RWPE2 (cell line): Measurements from ENCODE around the gene POLD4.

ENCODE experiments used
- ATAC-seq: fragments of 200-7000 bp; cut with Tn5 transposase; 3 replicates; pipeline ENCODE4 v1.9.1; 2021; ENCODE audit warnings: low read depth
- DNase-seq: peaks from one replicate; pipeline ENCODE4 v3.0.0-alpha.2; 2020; ENCODE audit warnings: low spot score
- H3K27ac ChIP-seq: fragments of 450-650 bp; 2 replicates; pipeline ENCODE4 v1.5.1; 2017; ENCODE audit warnings: mild to moderate bottlenecking; ENCODE audit not compliant: poor library complexity, severe bottlenecking
- H3K27me3 ChIP-seq: fragments of 250-450 bp; sonication (Bioruptor Pico); 2 replicates; pipeline ENCODE4 v1.5.1; 2021; ENCODE audit warnings: mild to moderate bottlenecking, moderate library complexity; ENCODE audit not compliant: insufficient read depth, poor library complexity, severe bottlenecking
- H3K36me3 ChIP-seq: fragments of 250-450 bp; sonication (Bioruptor Pico); 2 replicates; pipeline ENCODE4 v1.5.1; 2020; ENCODE audit warnings: low read depth, mild to moderate bottlenecking, moderate library complexity
- H3K4me1 ChIP-seq: fragments of 250-450 bp; sonication (Bioruptor Pico); 2 replicates; pipeline ENCODE4 v1.5.1; 2021; ENCODE audit warnings: mild to moderate bottlenecking, moderate library complexity; ENCODE audit not compliant: insufficient read depth, poor library complexity, severe bottlenecking
- H3K4me3 ChIP-seq: fragments of 250-450 bp; sonication (Bioruptor Pico); 2 replicates; pipeline ENCODE4 v1.5.1; 2021; ENCODE audit warnings: mild to moderate bottlenecking, moderate library complexity; ENCODE audit not compliant: severe bottlenecking
- H3K9me3 ChIP-seq: fragments of 250-450 bp; sonication (Bioruptor Pico); 2 replicates; pipeline ENCODE4 v1.5.1; 2021; ENCODE audit warnings: mild to moderate bottlenecking, moderate library complexity; ENCODE audit not compliant: severe bottlenecking
- TF ChIP-seq, protein P1 (sequence below): fragments of 450-650 bp; IDR thresholded peaks from one replicate; pipeline ENCODE4 v1.5.1; 2017; ENCODE audit warnings: mild to moderate bottlenecking, moderate library complexity; ENCODE audit not compliant: poor library complexity, severe bottlenecking

Gene POLD4

DNA sequence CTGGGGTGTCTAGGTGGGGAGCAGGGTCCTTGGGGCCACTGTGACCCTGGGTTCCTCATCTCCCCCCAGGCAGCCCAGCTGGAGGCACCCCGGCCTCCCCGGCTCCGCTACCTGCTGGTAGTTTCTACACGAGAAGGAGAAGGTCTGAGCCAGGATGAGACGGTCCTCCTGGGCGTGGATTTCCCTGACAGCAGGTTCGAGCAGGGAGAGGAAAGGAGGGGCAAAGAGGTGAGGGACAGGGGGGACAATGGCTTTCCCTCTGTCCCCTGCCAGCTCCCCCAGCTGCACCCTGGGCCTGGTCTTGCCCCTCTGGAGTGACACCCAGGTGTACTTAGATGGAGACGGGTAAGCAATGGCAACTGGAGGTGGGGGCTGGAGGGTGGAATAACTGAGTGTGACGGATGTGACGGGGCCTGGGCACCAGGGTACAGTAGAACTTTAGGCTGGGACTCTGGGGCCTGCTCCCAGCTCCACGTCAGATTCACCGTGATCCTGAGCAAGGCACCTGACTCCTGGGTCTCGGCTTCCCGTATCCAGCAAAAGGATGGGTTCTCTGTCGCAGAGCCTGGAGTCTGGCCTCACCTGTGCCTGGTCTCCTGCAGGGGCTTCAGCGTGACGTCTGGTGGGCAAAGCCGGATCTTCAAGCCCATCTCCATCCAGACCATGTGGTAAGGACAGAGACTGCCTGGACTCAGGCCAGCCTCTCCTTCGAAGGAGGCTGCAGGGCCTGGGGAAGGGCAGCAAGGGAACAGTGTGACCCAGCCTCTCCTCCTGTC, 46.4 kb downstream of the POLD4 start:
- ATAC-seq, result no peak
- TF ChIP-seq, protein P1, sequence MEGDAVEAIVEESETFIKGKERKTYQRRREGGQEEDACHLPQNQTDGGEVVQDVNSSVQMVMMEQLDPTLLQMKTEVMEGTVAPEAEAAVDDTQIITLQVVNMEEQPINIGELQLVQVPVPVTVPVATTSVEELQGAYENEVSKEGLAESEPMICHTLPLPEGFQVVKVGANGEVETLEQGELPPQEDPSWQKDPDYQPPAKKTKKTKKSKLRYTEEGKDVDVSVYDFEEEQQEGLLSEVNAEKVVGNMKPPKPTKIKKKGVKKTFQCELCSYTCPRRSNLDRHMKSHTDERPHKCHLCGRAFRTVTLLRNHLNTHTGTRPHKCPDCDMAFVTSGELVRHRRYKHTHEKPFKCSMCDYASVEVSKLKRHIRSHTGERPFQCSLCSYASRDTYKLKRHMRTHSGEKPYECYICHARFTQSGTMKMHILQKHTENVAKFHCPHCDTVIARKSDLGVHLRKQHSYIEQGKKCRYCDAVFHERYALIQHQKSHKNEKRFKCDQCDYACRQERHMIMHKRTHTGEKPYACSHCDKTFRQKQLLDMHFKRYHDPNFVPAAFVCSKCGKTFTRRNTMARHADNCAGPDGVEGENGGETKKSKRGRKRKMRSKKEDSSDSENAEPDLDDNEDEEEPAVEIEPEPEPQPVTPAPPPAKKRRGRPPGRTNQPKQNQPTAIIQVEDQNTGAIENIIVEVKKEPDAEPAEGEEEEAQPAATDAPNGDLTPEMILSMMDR, result no peak
- no peak overlapping the region for H3K4me3 ChIP-seq
- no peak for DNase-seq
- H3K36me3 ChIP-seq, result peaks cover 57% of the 10 kb centered on the region
- peaks cover 34% of the 10 kb centered on the region for H3K4me1 ChIP-seq
- H3K27ac ChIP-seq, result peak overlapping the region; percentile 82
- H3K27me3 ChIP-seq, result no peaks in the 10 kb centered on the region
- no peaks in the 10 kb centered on the region for H3K9me3 ChIP-seq

DNA sequence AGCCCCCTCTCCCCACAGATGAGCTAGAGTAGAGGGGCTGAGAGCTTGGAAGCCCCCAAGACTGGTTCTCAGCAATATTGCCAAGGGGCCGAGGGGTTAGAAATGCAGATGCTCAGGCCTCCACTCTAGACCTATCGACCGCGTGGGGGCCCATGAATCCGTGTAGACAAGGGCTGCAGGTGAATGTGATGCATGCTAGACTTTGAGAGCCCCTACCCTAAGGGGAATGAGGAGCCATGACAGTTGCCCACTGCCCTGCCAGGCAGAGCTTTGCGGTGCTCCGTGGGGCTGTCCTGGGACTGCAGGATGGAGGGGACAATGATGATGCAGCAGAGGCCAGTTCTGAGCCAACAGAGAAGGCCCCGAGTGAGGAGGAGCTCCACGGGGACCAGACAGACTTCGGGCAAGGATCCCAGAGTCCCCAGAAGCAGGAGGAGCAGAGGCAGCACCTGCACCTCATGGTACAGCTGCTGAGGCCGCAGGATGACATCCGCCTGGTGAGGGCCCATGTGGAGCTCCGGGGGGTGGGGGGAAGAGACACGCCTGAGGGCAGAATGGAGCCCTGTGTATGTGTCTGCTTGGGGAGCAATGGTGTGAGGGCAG, 48.7 kb downstream of the POLD4 start:
- H3K36me3 ChIP-seq, result peaks cover 45% of the 10 kb centered on the region
- H3K9me3 ChIP-seq, result no peaks in the 10 kb centered on the region
- no peak for ATAC-seq
- TF ChIP-seq, protein P1, result no peak
- H3K4me3 ChIP-seq, result peak overlapping the region; percentile 68
- peak; percentile 39 for DNase-seq
- no peaks in the 10 kb centered on the region for H3K27me3 ChIP-seq
- H3K27ac ChIP-seq, result peak overlapping the region; percentile 82
- peaks cover 13% of the 10 kb centered on the region for H3K4me1 ChIP-seq

DNA sequence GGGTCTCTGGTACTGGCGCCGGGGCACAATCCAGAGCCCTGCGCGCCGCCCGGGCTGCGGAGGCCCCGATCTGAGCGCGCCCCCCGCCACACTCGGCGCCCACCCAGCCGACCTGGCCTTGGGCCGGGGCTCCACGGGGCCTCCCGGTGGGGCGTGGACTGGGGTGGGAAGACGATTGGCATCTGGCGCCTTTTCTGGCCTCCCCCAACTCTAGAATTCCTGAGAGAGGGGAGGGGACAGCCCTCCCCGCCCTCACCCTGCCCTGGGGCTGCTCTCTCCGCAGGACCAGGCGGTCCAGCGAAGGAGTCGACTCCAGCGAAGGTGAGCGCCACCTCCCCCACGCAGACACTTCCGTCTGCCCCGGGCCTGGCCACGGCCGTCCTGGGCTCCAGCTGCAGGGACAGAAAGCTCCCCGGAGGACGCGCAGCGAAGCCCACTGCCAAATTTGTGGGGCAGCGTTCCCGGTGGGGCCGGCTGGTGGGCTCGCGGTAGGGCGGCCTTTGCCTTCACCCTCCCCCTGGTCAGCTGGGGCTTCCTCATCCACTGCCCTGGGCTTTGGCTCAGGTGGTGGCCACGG, 49.4 kb downstream of the POLD4 start:
- H3K4me1 ChIP-seq, result peaks cover 13% of the 10 kb centered on the region
- TF ChIP-seq, protein P1, result no peak
- peak overlapping the region; percentile 82 for H3K27ac ChIP-seq
- ATAC-seq (peak; percentile 10; the same call in 2 of the 3 replicates), DNase-seq (peak; percentile 62)
- peaks cover 43% of the 10 kb centered on the region for H3K36me3 ChIP-seq
- no peaks in the 10 kb centered on the region for H3K9me3 ChIP-seq
- peak overlapping the region; percentile 68 for H3K4me3 ChIP-seq
- no peaks in the 10 kb centered on the region for H3K27me3 ChIP-seq

DNA sequence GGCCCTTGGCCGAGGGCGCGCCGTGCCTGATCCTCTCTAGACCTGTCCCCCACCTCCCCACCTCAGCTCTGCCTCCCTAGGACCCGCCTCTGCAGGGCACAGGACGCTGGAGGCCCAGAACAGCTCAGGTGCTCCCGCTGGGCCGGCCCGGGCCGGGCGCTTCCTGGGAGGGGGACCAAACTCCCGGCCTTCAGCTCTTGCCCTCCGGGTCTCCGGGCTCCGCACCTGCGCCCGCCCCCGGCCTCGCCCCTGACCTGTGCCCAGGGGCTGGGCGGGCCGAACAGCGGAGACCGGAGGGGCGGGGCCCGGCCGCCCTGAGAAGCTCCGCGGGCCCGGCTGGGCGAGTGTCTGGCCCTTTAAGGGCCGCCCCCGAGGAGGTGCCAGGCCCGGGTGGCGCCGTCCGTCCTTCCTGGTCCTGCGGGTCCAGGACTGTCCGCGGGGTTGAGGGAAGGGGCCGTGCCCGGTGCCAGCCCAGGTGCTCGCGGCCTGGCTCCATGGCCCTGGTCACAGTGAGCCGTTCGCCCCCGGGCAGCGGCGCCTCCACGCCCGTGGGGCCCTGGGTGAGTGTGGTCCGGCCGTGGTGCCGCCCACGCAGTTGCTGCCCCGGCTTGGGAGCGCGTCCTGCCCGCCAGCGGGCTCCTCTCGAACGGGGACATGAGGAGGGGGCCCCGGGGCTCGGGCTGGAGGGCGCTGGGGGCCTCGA, 50.1 kb downstream of the POLD4 start, which contains the start of gene SSH3:
SSH3 (plus strand) TSS at position 399 of the 703 bp plus-strand sequence; CDS start at position 495, 96 bp downstream.
- TF ChIP-seq, protein P1, result no peak
- Histone ChIP-seq H3K27me3 (no peaks in the 10 kb centered on the region), H3K36me3 (peaks cover 44% of the 10 kb centered on the region), H3K27ac (peak within 1 kb of the TSS; percentile 82), H3K9me3 (no peaks in the 10 kb centered on the region), H3K4me1 (peaks cover 13% of the 10 kb centered on the region), H3K4me3 (peak within 1 kb of the TSS; percentile 68)
- DNase-seq (peak; percentile 85), ATAC-seq (peak; percentile 79)
